ENCODE results near the gene PSMD11.

GRCh38 chr17:32396343-32396742 is 48.0 kb upstream of the PSMD11 start:
- TF ChIP-seq TAF1 (IDR thresholded peaks at IDR 0.05; ENCODE audit: borderline replicate concordance, insufficient read depth, low read length), result no peak
- no peak for TF ChIP-seq SIN3A (IDR thresholded peaks at IDR 0.05; ENCODE audit: borderline replicate concordance, insufficient read depth, low read length)
- TF ChIP-seq POLR2AphosphoS5 (IDR thresholded peaks at IDR 0.05; ENCODE audit: low read depth, low read length), result no peak

Data from PFSK-1 (cell line).